Measurements from ENCODE around the gene OR2S2.

DNA sequence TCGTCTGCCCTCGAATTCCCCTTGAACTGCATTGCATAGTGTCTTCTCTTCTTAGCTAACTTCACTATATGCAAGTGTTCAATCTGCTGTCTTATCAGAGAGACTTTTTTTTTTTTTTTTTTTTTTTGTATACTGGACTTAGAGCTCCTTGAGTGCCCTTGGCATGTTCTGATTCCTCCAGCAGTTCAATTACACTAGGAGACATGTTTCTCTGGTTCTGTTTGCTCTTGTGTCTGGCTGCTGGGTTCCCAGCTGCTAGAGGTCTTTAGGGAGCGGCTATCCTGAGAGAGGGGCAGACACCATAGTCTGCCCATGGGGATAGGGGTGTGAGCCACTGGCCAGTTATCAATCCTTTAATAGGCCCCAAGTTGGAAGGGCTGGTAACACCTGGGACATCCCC, 13.1 kb downstream of the OR2S2 start:
- TF ChIP-seq, protein P1, sequence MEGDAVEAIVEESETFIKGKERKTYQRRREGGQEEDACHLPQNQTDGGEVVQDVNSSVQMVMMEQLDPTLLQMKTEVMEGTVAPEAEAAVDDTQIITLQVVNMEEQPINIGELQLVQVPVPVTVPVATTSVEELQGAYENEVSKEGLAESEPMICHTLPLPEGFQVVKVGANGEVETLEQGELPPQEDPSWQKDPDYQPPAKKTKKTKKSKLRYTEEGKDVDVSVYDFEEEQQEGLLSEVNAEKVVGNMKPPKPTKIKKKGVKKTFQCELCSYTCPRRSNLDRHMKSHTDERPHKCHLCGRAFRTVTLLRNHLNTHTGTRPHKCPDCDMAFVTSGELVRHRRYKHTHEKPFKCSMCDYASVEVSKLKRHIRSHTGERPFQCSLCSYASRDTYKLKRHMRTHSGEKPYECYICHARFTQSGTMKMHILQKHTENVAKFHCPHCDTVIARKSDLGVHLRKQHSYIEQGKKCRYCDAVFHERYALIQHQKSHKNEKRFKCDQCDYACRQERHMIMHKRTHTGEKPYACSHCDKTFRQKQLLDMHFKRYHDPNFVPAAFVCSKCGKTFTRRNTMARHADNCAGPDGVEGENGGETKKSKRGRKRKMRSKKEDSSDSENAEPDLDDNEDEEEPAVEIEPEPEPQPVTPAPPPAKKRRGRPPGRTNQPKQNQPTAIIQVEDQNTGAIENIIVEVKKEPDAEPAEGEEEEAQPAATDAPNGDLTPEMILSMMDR (conservative IDR thresholded peaks at IDR 0.05): no peak
- no peak for TF ChIP-seq ZFX (IDR thresholded peaks at IDR 0.05)
